HL-60/S4 treated with phorbol 12-myristate 13-acetate at 8.2 ng/mL for 4 days and 3 days (cell line): ENCODE data around the gene MED27.

Source experiments
- in situ Hi-C: fragments of 300-500 bp; cut with MboI; formaldehyde crosslinking; loops from 2 replicates; pipeline ENCODE4 v1.15.0; 2022; ENCODE audit warnings: low sequenced_read_pairs

MED27 gene

DNA sequence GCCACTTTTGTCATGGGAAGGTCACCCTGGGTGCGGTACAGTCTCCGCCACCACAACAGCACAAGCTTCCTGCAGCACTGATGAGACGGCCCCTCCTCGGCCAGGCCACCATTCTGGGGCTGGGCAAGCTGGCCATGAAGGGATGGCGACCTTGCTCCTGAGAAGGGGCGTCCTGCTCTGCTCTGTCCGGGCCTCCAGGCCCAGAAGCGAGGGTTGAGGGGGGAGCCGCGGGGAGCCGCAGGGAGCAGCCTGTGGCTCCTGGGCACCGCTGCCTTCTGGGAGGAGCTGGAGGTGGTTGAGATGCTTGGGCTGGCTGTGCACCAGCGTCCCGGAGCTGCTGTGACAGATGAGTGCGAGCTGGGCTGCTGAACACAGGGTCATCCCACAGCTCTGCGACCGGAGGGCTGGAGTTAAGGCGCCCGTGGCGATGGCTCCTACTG is 255.5 kb downstream of the MED27 start:
- in situ Hi-C loops = no loop called here

DNA sequence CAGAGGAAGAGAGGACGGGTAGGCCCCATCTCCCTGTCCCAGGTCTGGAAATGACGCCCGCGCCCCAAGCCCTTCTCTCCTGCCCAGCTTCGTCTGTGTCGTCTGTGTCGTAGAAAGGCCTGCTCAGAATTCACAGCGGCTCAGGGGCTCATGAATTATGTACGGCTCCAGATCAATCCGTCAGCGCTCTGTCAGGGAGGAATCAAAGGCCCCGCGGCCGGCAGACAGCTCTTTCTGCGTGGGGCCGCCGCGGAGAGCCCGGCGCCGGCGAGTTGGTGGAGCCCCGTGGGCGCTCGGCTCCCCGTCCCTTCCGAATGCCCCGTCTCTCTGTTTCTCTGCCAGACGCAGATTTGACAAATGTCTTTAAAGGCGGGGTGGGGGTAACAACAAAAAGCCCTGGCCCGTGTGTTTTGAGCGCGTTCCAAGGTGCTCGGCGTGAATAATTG is 255.9 kb downstream of the MED27 start:
- in situ Hi-C loops = no loop called here

DNA sequence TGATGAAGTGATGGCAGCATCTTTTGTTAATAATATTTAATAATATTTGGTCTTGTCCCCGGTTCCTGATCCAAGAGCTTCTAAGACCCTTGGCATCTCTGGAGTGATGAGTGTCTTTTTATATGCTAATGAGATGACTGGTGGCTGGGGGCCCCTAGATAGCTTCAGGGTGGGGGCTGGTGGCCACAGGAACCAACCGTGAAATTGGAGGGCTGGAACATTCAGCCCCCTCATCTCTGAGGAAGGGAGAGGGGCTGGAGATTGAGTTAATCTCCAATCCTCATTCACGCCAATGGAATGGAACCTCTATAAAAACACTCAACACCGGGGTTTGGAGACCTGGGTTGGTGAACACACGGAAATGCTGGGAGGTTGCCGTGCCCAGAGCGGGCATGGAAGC is 261.6 kb downstream of the MED27 start:
- in situ Hi-C loops = no loop called here

DNA sequence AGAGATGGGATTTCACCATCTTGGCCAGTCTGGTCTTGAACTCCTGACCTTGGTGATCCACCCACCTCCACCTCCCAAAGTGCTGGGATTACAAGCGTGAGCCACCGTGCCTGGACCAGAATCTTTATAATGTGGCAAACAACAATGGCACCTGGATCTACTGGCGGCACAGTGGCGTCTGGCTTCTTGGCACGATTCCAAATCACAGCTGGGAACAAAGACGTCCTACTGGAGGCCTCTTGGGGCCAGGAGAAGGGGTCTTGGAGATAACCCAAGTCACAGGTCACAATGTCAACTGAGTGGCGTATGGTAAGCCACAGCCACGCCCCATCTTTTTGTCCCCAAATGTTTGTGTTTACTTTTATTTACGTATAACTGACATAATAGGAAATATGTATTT is 262.0 kb downstream of the MED27 start:
- in situ Hi-C loops = no loop called here

DNA sequence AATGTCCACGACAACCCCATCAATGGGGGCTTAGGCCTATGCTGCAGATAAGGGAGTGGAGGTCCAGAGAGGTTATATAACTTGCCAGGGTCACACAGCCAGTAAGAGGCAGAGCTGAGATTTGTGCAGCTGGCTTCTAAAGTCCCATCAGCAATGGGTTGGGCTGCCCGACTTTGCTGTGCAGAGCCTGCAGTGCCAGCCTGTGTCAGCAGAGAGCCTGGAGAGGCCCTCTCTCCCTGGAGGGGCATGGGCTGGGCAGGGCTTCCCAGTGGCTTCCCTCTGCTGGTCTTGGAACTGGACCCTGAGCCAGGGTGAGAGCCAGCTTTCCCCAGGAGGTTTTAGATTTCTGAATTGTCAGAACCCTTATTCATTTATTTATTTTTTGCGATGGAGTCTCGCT is 262.6 kb downstream of the MED27 start:
- in situ Hi-C loops = no loop called here

DNA sequence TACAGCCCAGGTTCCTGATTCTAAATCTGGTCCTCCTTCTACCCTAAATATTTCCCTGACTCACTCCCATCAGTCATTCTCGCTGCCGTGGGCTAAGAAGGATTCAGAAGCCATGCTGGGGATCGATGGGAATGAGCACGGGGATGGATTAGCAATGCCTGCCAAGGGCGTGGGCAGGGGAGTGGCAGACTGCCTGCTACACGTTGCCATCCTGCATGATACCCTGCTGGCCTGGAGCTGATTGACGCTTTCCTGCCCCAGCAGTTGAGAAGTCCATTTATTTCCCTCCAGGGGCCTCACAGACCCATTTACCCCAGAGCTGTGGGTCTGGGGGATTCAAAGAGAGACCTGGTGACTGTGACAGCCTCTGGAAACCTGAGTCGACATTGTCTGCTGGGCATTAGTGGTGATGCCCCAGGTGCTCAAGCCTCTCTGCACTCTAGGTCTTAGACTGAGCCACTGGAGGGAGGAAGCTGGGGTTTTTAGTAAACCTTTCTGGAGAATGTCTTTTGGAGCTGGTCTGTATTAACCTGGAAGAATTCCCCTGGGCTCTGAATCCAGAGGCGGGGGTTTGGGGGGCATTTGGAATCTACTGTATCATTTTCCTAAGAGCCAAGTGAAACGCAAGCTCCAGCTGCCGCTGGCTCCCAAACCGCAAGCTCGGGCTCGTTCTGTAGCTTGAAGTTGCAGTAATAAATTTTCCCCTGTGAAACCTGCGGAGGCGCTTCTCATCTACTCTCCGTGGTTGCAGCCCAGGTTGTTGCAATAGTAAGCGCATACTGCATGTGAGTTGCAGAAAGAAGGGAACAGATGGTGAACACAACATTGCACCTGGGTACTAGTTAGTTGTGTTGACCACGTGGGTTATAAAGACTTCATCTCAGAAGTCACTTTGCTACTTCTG is 263.4 kb downstream of the MED27 start:
- in situ Hi-C loops = no loop called here

DNA sequence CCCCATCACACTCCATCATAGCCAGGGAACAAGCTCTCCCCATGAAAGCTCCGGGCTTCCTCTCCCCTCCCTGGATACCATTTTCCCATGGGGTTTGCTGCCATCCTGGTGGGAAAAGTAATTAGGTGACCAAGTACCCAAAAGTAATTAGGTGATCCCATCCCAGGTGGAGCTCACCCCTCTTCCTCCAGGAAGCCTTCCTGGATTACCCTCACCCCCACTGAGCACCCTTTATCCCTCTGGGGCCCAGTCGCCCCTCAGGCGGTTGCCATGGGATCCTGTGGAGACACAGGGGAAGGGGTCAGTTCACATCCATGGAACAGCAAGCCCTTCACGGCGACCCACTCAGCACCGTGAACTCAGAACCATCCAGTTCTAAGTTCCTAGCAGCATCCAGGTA is 265.0 kb downstream of the MED27 start:
- in situ Hi-C loops = no loop called here

DNA sequence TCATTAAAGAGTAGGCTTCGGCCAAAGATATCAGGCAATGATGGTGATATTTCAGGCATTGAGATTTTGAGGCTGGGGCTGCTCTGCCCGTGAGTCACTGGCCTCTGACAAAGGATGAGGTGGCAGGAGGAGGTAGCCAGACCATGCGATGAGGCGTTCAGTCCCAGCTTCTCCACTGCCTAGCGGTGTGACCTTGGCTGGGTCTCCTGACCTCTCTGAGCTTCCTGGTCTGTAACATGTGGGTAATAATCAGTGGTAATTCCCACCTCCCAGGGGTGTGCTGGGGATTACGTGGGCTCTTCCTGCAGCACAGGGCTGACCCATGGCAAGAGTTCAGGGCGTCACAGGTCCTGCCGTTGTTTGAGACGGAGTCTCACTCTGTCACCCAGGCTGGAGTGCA is 266.6 kb downstream of the MED27 start:
- in situ Hi-C loops = no loop called here

DNA sequence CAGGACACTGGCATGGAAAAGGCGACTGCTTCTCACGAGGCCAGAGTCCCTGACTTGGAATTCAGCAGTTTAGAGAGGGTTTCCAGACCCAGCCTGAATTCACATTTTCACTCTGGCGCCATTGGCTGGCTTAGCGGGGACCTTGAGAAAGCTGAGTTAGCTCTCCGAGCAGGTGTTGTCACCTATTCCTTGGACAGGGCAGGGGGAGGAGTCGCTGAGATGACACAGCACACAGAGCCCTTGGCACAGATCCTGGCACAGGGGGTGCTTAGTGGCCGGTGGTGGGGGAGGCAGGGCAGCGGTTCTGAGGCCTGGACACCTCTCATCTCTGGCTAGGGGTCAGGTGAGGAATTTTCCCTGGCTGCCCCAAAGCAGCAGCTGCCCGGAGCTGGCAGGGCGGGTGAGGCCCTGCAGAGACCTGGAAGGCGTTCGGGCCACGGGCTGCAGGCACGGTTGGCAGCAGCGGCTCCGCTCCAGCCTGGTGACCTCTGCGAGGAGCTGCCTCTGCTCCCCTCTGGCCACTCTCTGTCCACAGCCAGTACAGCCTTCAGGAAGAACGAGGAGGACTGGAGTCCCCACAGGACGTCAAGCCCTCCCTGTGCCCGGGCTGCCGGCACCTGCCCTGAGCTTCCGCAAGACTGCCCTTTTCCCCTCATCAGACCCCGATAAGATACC is 267.4 kb downstream of the MED27 start:
- in situ Hi-C loops = no loop called here

DNA sequence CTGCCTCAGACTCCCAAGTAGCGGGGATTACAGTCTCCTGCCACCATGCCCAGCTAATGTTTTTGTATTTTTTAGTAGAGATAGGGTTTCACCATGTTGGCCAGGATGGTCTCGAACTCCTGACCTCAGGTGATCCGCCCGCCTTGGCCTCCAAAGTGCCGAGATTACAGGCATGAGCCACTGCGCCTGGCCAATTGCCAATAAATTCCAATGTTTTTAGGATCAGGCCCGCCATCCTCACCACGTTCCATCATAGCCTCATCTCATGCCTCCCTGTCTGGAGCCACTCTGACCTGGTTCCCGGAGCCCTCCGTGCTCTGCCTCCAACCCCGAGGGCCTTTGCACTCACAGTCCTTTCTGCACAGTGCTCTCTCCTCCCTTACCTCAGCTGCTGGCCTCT is 268.3 kb downstream of the MED27 start:
- in situ Hi-C loops = no loop called here

DNA sequence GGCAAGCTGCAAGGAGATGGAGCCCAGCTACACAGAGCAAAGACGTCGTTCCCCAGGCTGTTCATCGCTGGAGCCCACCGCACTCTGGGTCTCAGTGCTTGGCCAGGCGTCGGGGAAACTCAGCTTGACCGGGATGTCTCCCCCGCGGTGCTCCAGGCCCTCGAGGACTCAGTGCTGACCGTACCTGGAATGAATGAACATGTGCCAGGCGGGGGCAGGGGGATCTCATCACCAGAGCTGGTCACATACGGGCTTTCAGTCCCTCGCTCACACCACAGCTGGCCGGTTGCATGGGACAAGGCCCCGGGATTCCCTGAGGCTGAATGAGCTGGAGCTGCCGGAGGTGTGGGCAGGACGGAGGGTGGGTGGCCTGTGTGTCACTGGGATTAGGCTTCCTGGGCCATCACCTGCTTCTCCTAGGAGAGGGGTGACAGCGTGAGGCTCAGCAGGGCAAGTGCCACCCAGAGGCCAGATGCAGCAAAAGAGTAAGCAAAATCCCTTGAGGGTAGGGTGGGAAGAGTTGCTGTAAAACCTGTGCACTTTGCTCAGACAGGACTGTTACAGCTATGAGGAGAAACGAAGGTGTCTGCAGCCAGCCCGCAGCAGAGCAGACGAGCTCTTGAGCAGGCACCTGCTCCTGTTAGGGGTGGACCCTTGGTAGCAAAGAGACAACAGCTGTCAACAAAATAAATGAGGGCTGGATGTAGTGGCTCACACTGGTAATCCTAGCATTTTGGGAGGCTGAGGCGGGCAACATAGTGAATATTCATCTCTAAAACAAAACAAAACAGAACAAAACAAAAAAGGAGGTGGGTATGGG is 269.1 kb downstream of the MED27 start:
- in situ Hi-C loops = no loop called here
